Forelimb muscle (tissue), 1 donor: ENCODE data around the gene ATP9A. TPM values are rescaled to one million over a fixed set of nuclear protein-coding genes. Genes with fewer than 3 reads are reported as not detected.
"Not testable (repeated sequence)": the region's sequence is repeated elsewhere in the genome, so short reads cannot be mapped to it uniquely, and the experiment has no call there.

Experiments used
- DNase-seq: peaks from one replicate; pipeline ENCODE4 v3.0.0-alpha.2; 2013; ENCODE audit warnings: low read depth
- polyA plus RNA-seq: library from polyadenylated mRNA; unstranded; fragments of 120-200 nt; gene quantifications from one replicate; pipeline ENCODE4 v1.2.1, GENCODE V29; 2013; ENCODE audit not compliant: insufficient read length

The ATP9A gene
- polyA plus RNA-seq, 1 donor: 63.3 TPM

DNA sequence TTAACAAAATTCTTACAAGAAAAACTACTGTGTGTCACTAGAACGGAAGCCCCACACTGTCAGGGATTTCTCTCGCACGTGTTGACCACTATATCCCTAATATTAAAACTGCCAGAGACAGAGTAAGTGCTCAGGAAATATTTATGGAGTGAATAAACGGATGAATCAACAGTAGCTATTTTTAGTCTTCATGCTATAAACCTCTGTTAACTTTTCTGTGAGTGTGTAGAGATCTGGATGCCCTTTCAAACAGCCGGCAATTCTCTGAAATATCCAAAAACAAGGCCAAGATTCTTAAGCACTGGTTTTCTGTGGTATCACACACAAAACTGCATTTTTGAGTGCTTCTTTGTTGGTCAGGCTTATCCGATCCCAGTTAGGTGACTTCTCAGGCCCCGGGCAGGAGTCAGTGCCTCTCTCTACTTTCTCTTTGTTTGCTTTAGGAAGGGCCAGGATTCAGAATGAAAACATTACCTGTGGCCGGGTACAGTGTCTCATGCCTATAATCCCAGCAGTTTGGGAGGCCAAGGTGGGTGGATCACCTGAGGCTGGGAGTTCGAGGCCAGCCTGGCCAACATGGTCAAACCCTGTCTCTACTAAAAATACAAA, 15.7 kb downstream of the ATP9A start:
- DNase-seq: no peak

DNA sequence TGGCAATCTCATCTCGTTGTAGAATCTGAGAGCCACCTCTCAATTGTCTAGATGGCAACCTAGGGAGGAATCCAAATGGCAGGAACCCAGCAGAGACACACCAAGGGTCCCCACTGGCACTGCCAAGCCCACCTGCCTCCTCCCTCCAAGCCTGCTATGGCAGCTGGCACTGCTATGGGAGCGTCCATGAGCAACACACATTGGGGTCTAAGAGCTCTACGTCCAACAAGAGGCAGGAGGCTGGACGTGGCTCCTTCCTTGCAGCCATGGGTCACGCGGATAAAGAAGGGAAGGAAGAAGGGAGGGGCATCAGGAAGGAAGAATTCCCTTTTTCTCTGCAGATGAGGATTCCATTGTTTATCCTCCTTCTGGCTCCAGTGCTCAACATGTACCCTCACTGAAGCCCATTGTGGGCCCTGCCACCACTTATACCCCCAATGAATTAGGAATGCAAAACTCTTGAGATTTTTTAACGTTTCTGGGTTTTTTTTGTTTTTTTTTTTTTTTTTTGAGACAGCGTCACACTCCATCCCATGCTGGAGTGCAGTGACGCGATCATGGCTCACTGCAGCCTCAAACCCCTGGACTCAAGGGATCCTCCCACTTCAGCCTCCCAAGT, 17.3 kb downstream of the ATP9A start:
- no peak for DNase-seq

DNA sequence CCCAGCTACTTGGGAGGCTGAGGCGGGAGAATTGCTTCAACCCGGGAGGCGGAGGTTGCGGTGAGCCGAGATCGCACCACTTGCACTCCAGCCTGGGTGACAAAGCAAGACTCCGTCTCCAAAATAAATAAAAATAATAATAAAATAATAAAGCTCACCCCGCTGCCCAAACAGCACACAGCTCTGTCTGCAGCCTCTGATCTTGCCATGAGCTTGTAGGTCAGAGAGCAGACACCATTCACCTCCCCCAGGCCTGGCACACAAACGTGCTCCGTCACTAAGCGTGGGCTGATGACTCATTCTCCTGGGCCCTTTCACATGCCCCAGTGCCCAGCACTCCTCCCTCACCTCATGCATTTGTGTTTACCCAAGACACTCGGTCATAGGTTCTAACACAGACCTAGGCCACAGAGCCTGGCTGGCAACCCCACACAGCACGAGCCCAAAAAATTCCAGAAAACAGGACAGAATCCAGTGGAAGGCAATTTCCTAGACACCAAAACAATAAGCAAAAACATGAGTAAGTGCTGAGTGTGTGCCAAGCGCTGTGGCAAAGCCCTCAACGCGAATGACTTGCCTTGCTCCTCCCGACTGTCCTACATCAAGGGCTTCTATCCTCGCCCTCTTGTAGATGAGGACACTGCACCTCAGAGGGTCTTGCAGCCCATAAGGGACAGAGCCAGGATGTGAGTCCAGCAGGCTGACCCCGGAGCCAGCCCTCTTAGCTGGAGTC, 18.0 kb downstream of the ATP9A start:
- no peak for DNase-seq

DNA sequence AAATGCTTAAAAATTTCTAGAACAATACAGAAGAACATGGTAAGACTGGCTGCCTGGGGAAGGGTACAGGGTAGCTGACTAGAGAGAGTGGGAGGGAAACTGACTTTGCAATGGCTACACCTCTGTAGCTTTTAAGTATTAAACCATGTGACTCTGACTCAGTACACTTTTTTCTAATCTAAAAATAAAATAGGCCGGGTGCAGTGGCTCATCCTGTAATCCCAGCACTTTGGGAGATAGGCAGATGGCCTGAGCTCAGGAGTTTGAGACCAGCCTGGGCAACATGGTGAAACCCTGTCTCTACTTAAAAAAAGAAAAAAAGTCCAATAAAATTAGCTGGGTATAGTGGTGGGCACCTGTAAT, 18.5 kb downstream of the ATP9A start:
- DNase-seq: no peak

DNA sequence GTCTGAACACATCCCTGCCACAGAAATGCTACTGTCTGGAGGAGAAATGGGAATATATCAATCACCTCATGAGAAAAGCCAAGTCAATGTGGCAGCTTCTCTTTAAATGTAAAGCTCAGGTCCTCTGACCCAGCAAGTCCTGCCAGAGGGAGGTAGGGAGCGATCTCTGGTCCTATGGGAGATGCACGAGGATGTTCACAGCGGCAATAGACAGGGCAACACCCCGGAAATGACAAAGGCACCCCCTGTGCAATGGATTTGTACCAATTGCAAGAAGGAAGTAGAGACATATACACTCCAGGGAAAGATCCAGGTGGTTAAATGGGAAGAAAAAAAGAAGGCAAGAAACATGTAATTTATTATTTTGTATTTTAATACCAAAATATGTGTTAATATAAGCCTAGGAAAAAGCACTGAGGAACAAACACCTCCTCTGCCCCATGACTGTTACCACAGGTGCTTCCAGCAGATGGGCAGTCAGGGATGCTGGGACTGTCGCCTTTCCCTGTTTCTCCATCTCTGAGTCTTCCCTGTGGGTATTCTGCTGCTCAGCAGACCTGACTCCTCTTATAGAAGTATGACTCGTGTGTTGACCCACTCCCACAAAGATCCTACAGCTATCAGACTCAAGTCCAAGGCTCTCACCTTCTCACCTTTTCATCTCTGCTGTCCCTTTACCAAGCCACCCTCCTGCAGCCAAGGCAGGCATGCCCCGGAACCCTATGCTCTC, 20.8 kb downstream of the ATP9A start:
- no peak for DNase-seq

GRCh38 chr20:51745804-51746203, 22.4 kb downstream of the ATP9A start:
- no peak for DNase-seq

- no peak for DNase-seq
Measured at GRCh38 chr20:51740838-51741237, 27.4 kb downstream of the ATP9A start.

- not testable (repeated sequence) for DNase-seq
Measured at GRCh38 chr20:51740308-51740707, 27.9 kb downstream of the ATP9A start.

- no peak for DNase-seq
Measured at GRCh38 chr20:51739722-51740249, 28.4 kb downstream of the ATP9A start.

DNA sequence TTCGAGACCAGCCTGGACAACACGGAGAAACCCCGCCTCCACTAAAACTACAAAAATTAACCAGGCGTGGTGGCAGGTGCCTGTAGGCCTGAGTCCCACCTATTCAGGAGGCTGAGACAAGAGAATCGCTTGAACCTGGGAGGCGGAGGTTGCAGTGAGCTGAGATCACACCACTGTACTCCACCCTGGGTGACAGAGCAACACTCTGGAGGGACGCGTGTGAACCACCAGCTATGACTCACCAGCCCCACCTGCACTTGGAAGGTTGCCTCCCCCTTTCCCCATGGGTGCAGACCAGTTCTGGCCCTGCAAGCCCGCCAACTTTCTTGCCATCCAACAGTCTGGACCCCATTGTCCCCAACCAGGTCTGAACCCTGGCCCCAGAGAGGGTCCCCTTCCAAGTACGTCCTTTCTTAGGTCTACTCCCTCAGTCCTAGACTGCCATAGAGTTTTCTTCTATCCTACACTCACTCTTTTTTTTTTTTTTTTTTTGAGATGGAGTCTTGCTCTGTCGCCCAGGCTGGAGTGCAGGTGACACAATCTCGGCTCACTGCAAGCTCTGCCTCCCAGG, 29.2 kb downstream of the ATP9A start:
- DNase-seq: no peak

GRCh38 chr20:51738261-51738660, 29.9 kb downstream of the ATP9A start:
- DNase-seq: not testable (repeated sequence)

DNA sequence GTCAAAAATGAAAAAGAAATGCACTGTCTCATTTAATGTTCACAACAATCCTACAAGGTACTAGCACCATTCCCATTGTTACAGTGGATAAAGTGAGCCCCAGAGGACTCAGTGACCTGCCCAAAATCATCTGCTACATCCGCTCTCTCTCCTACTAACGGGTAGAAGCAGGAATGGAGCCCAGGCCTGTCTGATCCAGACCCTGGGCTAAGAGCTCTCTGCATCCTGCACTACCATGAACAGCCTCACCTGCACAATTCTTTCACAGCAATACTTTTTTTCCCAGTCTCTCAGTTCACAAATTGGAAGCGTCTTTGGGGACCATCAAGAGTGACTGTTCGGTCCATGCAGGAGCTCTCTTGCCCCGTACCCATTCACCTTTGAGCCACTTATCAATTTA, 31.2 kb downstream of the ATP9A start:
- DNase-seq: no peak

DNA sequence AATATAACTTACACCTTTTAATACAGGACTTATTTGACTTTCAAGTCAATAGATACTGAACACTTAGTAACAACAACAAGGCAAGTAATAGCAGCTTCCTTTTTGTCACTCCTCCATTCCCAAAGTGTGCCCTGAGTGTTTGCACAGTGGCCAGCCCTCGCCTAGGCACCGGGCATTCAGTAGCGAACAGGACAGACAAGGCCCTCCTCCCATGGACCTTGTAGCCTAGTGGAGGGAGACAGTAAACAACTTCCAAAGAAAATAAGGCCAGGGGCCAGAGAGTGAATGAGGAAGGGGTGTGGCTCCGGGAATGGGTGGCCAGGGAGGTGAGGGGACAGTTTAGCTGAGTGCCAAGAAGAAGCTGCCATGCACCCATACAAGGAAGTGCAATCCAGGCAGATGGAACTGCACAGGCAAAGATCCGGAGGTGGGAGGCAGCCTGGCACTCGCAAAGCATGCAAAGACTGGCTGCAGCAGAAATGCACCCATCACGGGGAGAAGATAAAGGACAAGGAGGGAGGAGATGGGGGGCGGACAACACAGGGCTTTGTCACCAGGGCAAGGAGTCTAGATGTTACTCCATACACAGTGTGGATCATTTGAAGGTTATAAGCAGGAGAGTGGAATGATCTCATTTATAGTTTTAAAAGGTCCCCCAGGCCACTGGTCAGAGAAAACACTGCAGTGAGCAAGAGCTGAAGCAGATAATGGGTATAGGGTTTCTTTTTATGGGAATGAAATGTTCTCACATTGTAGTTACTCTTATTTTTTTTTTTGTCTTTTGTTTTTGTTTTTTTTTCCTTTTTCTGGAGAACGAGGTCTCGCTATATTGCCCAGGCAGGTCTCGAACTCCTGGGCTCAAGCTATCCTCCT, 32.2 kb downstream of the ATP9A start:
- no peak for DNase-seq

DNA sequence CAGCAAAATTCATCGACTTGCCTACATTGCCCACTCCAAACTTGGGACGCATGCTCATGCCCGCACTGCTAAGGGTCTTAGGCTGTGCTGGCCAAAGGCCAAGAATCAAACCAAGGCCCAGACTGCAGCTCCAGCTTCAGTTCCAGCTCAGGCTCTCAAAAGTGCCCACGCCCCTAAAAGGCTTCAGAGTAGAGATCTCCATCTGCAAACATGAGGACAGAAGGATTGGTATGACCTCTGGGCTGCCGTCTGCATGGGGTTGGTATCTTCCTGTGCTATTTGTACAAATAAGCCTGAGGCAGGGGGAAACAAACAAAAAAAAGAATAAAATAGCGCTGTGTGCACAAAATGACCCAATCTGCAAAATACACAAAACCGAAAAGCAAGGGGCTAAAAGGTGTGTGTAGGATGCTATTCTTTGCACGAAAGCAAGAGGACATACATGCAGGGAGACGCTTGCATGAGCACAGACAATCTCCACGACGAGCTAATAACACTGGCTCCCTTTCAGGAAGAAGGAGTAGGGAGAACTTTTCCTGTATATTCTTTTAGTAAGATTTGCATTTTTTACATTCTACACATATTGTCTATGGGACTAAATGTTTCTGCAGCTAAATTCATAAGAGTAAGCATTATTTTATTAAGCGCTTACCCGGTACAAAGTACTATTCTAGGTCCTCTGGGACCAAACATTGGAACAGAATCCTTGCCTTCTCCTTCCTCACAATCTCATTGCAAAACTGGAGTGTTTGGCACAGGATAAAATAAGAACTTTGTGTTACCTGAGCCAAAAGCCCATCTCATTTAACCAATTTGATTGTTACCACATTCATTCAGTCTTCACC, 33.1 kb downstream of the ATP9A start:
- DNase-seq: no peak

- DNase-seq: no peak
Measured at GRCh38 chr20:51733070-51733469, 35.1 kb downstream of the ATP9A start.

DNA sequence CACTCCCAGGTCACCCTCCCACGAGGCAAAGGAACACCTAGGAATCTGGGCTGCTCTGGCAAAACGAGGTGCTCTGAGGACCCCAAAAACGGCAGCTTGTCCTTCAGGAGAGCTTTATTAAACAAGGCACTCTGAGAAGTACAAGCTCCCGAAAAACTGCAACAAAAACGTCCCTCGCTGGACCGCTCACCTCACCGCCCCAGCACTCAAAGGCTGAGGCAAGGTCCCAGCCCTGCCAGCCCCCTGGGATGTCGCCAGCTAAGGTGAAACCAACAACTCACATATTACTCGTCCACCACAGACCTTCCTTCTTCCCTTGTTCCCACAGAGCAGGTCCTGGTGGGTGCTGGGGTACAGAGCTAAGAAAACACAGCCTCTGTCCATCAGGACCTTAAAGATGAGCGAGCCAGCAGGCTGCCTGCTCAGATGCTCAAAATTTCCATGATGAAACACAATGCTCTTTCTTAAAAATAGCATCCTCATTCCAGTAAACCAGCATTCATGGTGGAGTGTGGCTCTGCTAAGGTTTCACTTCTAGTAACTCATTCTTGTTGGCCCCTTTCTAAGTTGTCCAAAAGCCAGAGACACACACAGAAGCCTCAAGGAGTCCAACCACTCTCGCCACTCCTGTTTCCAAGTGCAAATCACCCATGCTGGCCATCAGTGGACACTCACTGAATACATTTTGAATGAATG, 35.9 kb downstream of the ATP9A start:
- peak; percentile 59 for DNase-seq

GRCh38 chr20:51731731-51732095, 36.5 kb downstream of the ATP9A start:
- DNase-seq: peak; percentile 41

DNA sequence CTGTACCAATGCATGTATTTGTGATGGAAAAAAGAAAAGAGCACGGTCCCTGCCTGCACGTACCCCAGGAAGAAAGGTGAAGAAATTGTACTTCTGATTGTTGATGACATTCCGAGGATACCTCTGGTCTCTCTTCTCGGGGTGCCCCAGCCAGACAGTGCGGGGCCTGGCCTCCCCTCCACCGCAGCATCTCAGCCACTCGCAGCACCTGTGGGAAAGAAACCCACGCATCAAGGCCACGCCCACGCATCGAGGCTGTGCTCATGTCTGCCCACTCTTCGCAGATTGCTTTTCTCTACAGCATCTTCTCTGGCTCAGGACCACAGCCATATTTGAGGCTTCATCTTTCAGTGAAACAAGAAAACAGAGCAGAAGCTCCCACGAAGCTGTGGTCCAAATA, 38.4 kb downstream of the ATP9A start:
- DNase-seq: no peak

DNA sequence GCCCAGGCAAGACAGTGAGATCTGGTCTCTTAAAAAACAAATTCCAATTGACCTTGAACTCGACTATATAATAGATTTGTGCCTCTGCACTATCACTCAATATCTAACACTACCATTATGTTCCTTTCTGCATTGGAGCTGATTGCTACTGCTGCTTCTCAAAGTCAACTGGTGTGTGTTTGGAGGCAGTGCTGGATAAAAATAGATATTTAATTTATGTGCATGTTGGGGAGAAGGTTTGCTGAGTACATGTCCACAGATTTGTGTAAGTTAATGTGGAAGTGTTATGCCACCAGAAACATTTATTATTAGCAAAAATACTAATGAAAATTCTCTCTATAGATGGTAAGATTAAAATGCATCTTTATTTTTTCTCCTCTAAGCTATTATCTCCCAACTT, 39.5 kb downstream of the ATP9A start:
- DNase-seq: no peak
